Effector memory CD8-positive, alpha-beta T cell (primary cell): ENCODE measurements around the gene PLPPR1.
"Not testable (repeated sequence)": the region's sequence is repeated elsewhere in the genome, so short reads cannot be mapped to it uniquely, and the experiment has no call there.

ENCODE experiments used
- ATAC-seq: fragments of 150-1000 bp; cut with Tn5 transposase; replicated peaks from 2 replicates; pipeline ENCODE4 v1.10.0; 2021; ENCODE audit warnings: mild to moderate bottlenecking, moderate library complexity
- DNase-seq, 3 experiments: peaks; one replicate each; pipeline ENCODE4 v3.0.0; 2021
- H3K27ac Mint-ChIP-seq, 2 donors: one replicate each; pipeline ENCODE4 v1.8.0; 2022; ENCODE audit warnings: mild to moderate bottlenecking in 2 of 2, mixed read lengths in 2 of 2, moderate library complexity in 2 of 2
- H3K27me3 Mint-ChIP-seq, 2 donors: one replicate each; pipeline ENCODE4 v1.8.0; 2022; ENCODE audit warnings: mixed read lengths in 2 of 2
- H3K36me3 Mint-ChIP-seq: one replicate; pipeline ENCODE4 v1.8.0; 2022; ENCODE audit warnings: mild to moderate bottlenecking, moderate library complexity, mixed read lengths; ENCODE audit not compliant: insufficient read depth
- H3K4me1 Mint-ChIP-seq, 2 donors: one replicate each; pipeline ENCODE4 v1.8.0; 2022; ENCODE audit warnings: low read depth in 2 of 2, mixed read lengths in 2 of 2
- H3K4me3 Mint-ChIP-seq, 2 donors: one replicate each; pipeline ENCODE4 v1.8.0; 2022; ENCODE audit warnings: mild to moderate bottlenecking in 2 of 2, mixed read lengths in 2 of 2, moderate library complexity in 2 of 2
- H3K9me3 Mint-ChIP-seq, 2 donors: one replicate each; pipeline ENCODE4 v1.8.0; 2022; ENCODE audit warnings: mixed read lengths in 2 of 2

The PLPPR1 gene

DNA sequence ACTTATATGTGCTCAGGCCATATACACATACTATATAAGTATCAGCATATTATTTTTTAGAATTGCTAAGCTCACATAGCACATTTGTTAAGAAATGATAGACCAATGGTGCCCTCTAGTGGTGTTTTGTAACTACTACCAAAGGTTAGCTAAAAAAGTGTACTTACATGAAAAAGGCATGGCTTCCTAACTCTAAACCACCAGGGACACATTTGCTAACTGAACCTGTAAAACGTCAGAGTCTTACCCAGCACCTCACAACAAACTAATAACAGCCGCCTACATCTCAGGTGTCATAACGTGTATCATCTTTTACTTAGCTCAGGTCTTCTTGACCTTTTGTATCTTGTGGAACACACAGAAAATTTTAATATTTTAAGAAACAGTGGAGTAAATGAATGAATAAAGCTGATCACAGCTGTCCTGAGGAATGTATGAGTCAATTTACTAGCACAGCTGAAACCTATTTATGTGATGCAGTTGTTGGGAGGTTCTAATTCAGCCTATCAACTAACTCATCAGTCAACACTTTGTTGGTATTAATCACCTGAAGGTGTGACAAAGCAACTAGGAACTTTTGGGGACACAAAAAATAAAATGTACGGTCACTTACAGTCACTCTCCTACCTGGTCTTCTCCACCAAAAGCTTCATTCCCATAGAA lies 283.4 kb downstream of the PLPPR1 start:
- no peaks in the 10 kb centered on the region for H3K36me3 Mint-ChIP-seq
- no peaks in the 10 kb centered on the region for H3K9me3 Mint-ChIP-seq
- no peak overlapping the region for H3K27ac Mint-ChIP-seq
- H3K4me3 Mint-ChIP-seq, result no peak overlapping the region
- peaks cover 12 to 21% of the 10 kb centered on the region in 2 donors for H3K27me3 Mint-ChIP-seq
- H3K4me1 Mint-ChIP-seq, result no peaks in the 10 kb centered on the region
- peak; percentile 52 for ATAC-seq
- DNase-seq, result peak; percentile 8 to 17 (median 12)

- Mint-ChIP-seq H3K36me3 (no peaks in the 10 kb centered on the region), H3K27me3 (peaks cover 13 to 16% of the 10 kb centered on the region in 2 donors), H3K4me1 (no peaks in the 10 kb centered on the region), H3K27ac (no peak overlapping the region), H3K9me3 (no peaks in the 10 kb centered on the region), H3K4me3 (no peak overlapping the region)
- ATAC-seq, result no peak
- no peak for DNase-seq
Measured at GRCh38 chr9:101312661-101313060, 284.1 kb downstream of the PLPPR1 start.

DNA sequence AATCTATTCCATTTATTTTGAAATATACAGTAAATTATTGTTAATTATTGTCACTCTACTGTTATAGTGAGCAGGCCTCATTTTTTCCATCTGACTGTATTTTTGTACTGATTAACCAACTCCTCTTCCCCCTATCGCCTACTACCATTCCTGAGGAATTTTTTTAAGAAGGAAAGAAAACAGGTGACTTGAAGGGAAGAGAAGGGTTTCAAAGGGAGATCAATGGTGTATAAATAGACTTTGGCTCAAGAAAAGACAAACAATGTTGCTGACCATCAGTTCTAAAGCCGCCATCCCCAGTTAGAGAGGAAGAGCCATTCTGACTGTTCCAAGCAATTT lies 286.6 kb downstream of the PLPPR1 start:
- H3K9me3 Mint-ChIP-seq, result no peaks in the 10 kb centered on the region
- H3K27me3 Mint-ChIP-seq, result peaks cover 13 to 23% of the 10 kb centered on the region in 2 donors
- no peaks in the 10 kb centered on the region for H3K36me3 Mint-ChIP-seq
- DNase-seq, result no peak
- no peaks in the 10 kb centered on the region for H3K4me1 Mint-ChIP-seq
- H3K27ac Mint-ChIP-seq, result no peak overlapping the region
- ATAC-seq, result no peak
- H3K4me3 Mint-ChIP-seq, result no peak overlapping the region

- Mint-ChIP-seq H3K4me1 (no peaks in the 10 kb centered on the region), H3K36me3 (no peaks in the 10 kb centered on the region), H3K27ac (no peak overlapping the region), H3K9me3 (no peaks in the 10 kb centered on the region), H3K27me3 (peaks cover 25 to 30% of the 10 kb centered on the region in 2 donors), H3K4me3 (no peak overlapping the region)
- ATAC-seq (no peak), DNase-seq (no peak)
Measured at GRCh38 chr9:101317735-101318134, 289.2 kb downstream of the PLPPR1 start.

DNA sequence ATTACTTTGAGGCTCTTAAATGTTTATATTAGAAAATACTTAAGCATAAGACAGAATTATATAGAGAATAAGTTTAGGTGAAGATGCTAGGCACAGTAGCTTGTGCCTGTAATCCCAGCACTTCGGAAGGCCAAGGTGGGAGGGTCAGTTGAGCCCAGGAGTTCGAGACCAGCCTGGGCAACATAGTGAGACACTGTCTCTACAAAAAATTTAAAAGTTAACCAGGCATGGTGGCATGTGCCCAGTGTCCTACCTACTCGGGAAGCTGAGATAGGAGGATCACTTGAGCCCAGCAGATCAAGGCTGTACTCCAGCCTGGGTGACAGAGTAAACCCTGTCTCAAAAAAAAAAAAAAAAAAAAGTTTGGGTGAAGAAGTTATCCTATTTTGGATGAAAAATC lies 294.6 kb downstream of the PLPPR1 start:
- no peak overlapping the region for H3K4me3 Mint-ChIP-seq
- DNase-seq (no peak), ATAC-seq (no peak)
- H3K27me3 Mint-ChIP-seq, result peaks cover 29 to 38% of the 10 kb centered on the region in 2 donors
- H3K27ac Mint-ChIP-seq, result peak overlapping the region in 1 of 2 donors; percentile 77
- H3K9me3 Mint-ChIP-seq, result peaks cover 0 to 12% of the 10 kb centered on the region in 2 donors
- H3K36me3 Mint-ChIP-seq, result no peaks in the 10 kb centered on the region
- H3K4me1 Mint-ChIP-seq, result no peaks in the 10 kb centered on the region

GRCh38 chr9:101324245-101324804 lies 295.8 kb downstream of the PLPPR1 start:
- Mint-ChIP-seq H3K4me1 (no peaks in the 10 kb centered on the region), H3K27me3 (peaks cover 23 to 33% of the 10 kb centered on the region in 2 donors), H3K36me3 (no peaks in the 10 kb centered on the region), H3K9me3 (peaks cover 0 to 12% of the 10 kb centered on the region in 2 donors), H3K27ac (no peak overlapping the region), H3K4me3 (no peak overlapping the region)
- no peak for DNase-seq
- ATAC-seq, result no peak

GRCh38 chr9:101325053-101325452 lies 296.5 kb downstream of the PLPPR1 start:
- ATAC-seq (no peak), DNase-seq (no peak)
- Mint-ChIP-seq H3K4me1 (no peaks in the 10 kb centered on the region), H3K27ac (no peak overlapping the region), H3K27me3 (peaks cover 20 to 33% of the 10 kb centered on the region in 2 donors), H3K9me3 (peaks cover 0 to 12% of the 10 kb centered on the region in 2 donors), H3K36me3 (no peaks in the 10 kb centered on the region), H3K4me3 (no peak overlapping the region)

DNA sequence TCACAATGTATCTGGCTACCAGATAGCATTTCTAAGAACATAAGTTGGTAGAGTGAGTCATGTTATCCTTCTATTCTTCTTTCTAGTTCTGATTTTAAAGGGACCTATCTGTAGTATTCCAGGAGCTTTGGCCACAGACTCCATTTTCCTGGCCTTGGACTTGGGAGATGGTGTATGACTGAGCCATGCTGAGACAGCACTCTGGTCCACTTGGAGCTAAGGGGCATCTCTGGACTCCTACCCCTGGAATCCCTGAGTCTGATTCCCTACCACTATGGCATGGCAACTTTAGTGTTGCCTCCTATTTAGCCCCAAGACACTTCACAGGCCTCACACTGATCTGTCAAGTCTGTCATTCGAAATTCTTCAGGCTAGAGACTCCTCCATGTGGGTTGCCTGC lies 297.5 kb downstream of the PLPPR1 start:
- peaks cover 24 to 29% of the 10 kb centered on the region in 2 donors for H3K27me3 Mint-ChIP-seq
- no peaks in the 10 kb centered on the region for H3K4me1 Mint-ChIP-seq
- ATAC-seq, result no peak
- peaks cover 0 to 12% of the 10 kb centered on the region in 2 donors for H3K9me3 Mint-ChIP-seq
- H3K4me3 Mint-ChIP-seq, result no peak overlapping the region
- no peaks in the 10 kb centered on the region for H3K36me3 Mint-ChIP-seq
- H3K27ac Mint-ChIP-seq, result no peak overlapping the region
- no peak for DNase-seq

DNA sequence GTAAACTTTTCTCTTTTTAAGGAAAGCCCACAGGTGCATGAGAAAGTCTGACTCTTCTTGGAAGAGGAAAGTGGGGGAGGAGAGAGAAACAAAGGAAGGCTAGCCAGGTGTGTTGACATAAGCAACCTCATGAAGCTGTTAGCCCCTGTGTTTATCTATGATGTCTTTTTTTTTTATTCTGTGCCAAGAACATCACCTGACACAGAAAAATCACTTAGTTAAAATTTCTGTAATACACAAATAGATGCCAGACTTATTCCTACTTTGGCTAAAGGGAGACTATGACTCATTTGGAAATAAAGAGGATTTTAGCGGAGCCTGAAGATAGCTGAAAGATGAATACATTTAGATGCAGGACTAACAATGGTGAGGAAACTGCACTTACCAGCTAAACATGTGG lies 298.0 kb downstream of the PLPPR1 start:
- no peaks in the 10 kb centered on the region for H3K4me1 Mint-ChIP-seq
- H3K36me3 Mint-ChIP-seq, result no peaks in the 10 kb centered on the region

DNA sequence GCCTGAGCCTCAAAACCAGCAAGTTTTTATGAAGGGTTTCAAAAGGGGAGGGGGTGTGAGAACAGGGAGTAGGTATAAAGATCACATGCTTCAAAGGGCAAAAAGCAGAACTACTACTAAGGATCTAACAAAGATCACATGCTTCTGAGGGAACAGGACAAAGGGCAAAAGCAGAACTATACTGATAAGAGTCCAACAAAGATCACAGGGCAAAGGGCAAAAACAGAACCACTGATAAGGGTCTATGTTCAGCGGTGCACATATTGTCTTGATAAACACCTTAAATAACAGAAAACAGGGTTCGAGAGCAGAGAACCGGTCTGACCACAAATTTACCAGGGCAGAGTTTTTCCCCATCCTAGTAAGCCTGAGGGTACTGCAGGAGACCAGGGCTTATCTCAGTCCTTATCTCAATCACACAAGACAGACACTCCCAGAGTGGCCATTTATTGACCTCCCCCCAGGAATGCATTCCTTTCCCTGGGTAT lies 298.9 kb downstream of the PLPPR1 start:
- DNase-seq, H3K36me3 Mint-ChIP-seq, H3K4me3 Mint-ChIP-seq, H3K4me1 Mint-ChIP-seq, H3K27ac Mint-ChIP-seq, ATAC-seq: not testable (repeated sequence)
- peaks cover 0 to 12% of the 10 kb centered on the region in 2 donors for H3K9me3 Mint-ChIP-seq
- H3K27me3 Mint-ChIP-seq, result peaks cover 20 to 21% of the 10 kb centered on the region in 2 donors

More for the DNA sequence above, 298.0 kb downstream of the PLPPR1 start:
- ATAC-seq, result no peak
- H3K9me3 Mint-ChIP-seq, result peaks cover 0 to 12% of the 10 kb centered on the region in 2 donors
- H3K27me3 Mint-ChIP-seq, result peaks cover 20 to 24% of the 10 kb centered on the region in 2 donors
- no peak overlapping the region for H3K4me3 Mint-ChIP-seq
- no peak for DNase-seq
- H3K27ac Mint-ChIP-seq, result no peak overlapping the region

DNA sequence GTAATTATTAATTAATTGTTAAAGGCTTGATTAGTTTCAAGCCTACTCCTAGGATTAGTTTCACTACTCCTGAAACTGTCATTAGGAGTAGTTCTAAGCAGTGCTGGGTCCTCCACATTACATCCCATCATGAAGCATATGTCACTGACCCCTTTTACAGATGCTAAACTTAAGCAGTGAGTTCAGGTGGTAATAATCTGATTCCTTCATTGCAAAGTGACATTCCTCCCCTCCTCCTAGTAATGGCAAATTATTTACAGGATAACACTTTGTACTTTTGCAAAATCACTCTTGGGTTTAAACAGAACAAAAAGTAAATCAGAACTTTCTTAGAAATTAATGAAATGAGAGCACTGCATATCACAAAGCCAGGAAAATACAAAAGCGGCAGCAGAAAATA lies 303.8 kb downstream of the PLPPR1 start:
- DNase-seq, result no peak
- H3K36me3 Mint-ChIP-seq, result no peaks in the 10 kb centered on the region
- H3K9me3 Mint-ChIP-seq, result peaks cover 0 to 3% of the 10 kb centered on the region in 2 donors
- H3K27me3 Mint-ChIP-seq, result peaks cover 9 to 16% of the 10 kb centered on the region in 2 donors
- ATAC-seq, result no peak
- H3K4me1 Mint-ChIP-seq, result no peaks in the 10 kb centered on the region
- no peak overlapping the region for H3K27ac Mint-ChIP-seq
- H3K4me3 Mint-ChIP-seq, result no peak overlapping the region

- no peaks in the 10 kb centered on the region for H3K36me3 Mint-ChIP-seq
- ATAC-seq, result no peak
- no peak overlapping the region for H3K27ac Mint-ChIP-seq
- H3K27me3 Mint-ChIP-seq, result peaks cover 9 to 13% of the 10 kb centered on the region in 2 donors
- no peaks in the 10 kb centered on the region for H3K9me3 Mint-ChIP-seq
- DNase-seq, result no peak
- no peak overlapping the region for H3K4me3 Mint-ChIP-seq
- no peaks in the 10 kb centered on the region for H3K4me1 Mint-ChIP-seq
Measured at GRCh38 chr9:101333490-101333889, 305.0 kb downstream of the PLPPR1 start.

- Mint-ChIP-seq H3K4me1 (no peaks in the 10 kb centered on the region), H3K4me3 (no peak overlapping the region)
- no peak for DNase-seq
Measured at GRCh38 chr9:101333926-101334702, 305.6 kb downstream of the PLPPR1 start.

More at GRCh38 chr9:101333926-101334702, 305.6 kb downstream of the PLPPR1 start:
- peaks cover 9 to 19% of the 10 kb centered on the region in 2 donors for H3K27me3 Mint-ChIP-seq
- H3K9me3 Mint-ChIP-seq, result no peaks in the 10 kb centered on the region
- H3K36me3 Mint-ChIP-seq, result no peaks in the 10 kb centered on the region
- H3K27ac Mint-ChIP-seq, result no peak overlapping the region
- no peak for ATAC-seq
